HG03060 (cell line): Measurements from ENCODE around the gene SIVA1.

Experiments used
- ATAC-seq: cut with Tn5 transposase; IDR thresholded peaks from one replicate; pipeline ENCODE4 v1.9.1; 2021; ENCODE audit warnings: low read depth, moderate number of reproducible peaks; ENCODE audit not compliant: unreplicated experiment

SIVA1 gene

GRCh38 chr14:104805326-104805678 lies 52.4 kb downstream of the SIVA1 start:
- no peak for ATAC-seq

GRCh38 chr14:104805941-104806624 lies 53.1 kb downstream of the SIVA1 start:
- ATAC-seq = no peak

- no peak for ATAC-seq
Measured at GRCh38 chr14:104806625-104807465, 53.9 kb downstream of the SIVA1 start.

GRCh38 chr14:104808456-104808855 lies 55.5 kb downstream of the SIVA1 start:
- no peak for ATAC-seq
